ENCODE results near the gene SHISA4. TPM values are rescaled to one million over a fixed set of nuclear protein-coding genes. Genes with fewer than 3 reads are reported as not detected.

SHISA4 gene
- total RNA-seq, 3 donors from 2014 or later = 1.2 to 12.4 (median 4.0) TPM

DNA sequence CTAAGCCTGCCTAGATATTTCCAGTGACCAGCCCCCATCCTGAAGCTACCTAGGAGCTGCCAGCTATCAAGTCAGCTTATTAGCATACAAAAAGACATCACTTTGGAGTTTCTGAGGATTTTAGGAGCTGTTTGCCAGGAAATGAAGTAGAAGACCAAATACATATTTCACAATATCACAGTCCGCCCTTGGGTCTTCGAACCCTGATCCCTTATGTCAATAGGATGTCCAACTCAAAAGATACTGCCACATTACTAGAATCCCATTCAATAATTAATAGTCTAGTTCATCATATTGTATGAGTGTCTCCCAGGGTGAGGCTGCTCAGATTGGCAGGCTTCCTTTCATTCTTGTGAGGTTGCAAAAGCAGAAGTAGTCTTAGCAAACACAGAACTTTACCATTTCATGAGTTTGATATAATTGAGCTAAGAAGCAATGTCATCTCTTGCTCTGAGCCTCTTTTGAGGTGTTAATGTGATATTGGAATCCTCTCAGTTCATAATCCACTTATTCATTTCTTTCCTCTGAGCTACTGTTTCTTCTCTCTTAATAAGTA lies 46.1 kb upstream of the SHISA4 start:
- no peaks in the 10 kb centered on the region for H3K4me1 ChIP-seq (ENCODE audit: low read depth)
- H3K36me3 ChIP-seq (ENCODE audit: low read depth) = no peaks in the 10 kb centered on the region
- DNase-seq = no peak
- no peaks in the 10 kb centered on the region for H3K9me3 ChIP-seq
- H3K4me3 ChIP-seq = no peak overlapping the region
- TF ChIP-seq CTCF (IDR thresholded peaks at IDR 0.05) = no peak
- no peak for ATAC-seq
- intact Hi-C loops (cut with DNase I, micrococcal nuclease) = no loop called here

GRCh38 chr1:201845331-201846083 lies 43.2 kb upstream of the SHISA4 start:
- H3K4me1 ChIP-seq (ENCODE audit: low read depth) = no peaks in the 10 kb centered on the region
- no peak for TF ChIP-seq CTCF (IDR thresholded peaks at IDR 0.05)
- no peaks in the 10 kb centered on the region for H3K9me3 ChIP-seq
- H3K36me3 ChIP-seq (ENCODE audit: low read depth) = no peaks in the 10 kb centered on the region
- H3K4me3 ChIP-seq = no peak overlapping the region
- DNase-seq (no peak), ATAC-seq (no peak)
- intact Hi-C loops (cut with DNase I, micrococcal nuclease) = no loop called here

- intact Hi-C loops (cut with DNase I, micrococcal nuclease) = no loop called here
- Histone ChIP-seq H3K4me1 (ENCODE audit: low read depth) (no peaks in the 10 kb centered on the region), H3K4me3 (no peak overlapping the region), H3K9me3 (no peaks in the 10 kb centered on the region), H3K36me3 (ENCODE audit: low read depth) (no peaks in the 10 kb centered on the region)
- TF ChIP-seq CTCF (IDR thresholded peaks at IDR 0.05) = no peak
- ATAC-seq (no peak), DNase-seq (no peak)
These were observed 41.5 kb upstream of the SHISA4 start for GRCh38 chr1:201847150-201847549.

DNA sequence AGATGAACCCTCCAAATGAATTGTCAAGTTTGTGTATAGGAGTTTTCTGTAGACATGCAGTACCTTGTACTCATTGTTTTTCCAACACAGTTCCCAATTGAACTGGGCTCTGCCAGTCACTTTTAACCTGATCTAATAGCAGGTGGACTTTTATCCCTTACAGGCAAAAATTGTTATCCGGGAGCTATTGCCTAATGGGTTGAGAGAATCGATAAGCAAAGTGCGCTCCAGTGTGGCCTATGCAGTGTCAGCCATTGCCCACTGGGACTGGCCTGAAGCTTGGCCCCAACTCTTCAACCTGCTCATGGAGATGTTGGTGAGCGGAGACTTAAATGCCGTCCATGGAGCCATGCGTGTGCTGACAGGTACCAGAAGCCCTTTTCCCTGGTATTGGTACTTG lies 40.5 kb upstream of the SHISA4 start:
- Histone ChIP-seq H3K9me3 (no peaks in the 10 kb centered on the region), H3K4me3 (no peak overlapping the region), H3K36me3 (ENCODE audit: low read depth) (peaks cover 2% of the 10 kb centered on the region), H3K4me1 (ENCODE audit: low read depth) (no peaks in the 10 kb centered on the region)
- DNase-seq = no peak
- no peak for ATAC-seq
- no peak for TF ChIP-seq CTCF (IDR thresholded peaks at IDR 0.05)
- intact Hi-C loops (cut with DNase I, micrococcal nuclease) = no loop called here

DNA sequence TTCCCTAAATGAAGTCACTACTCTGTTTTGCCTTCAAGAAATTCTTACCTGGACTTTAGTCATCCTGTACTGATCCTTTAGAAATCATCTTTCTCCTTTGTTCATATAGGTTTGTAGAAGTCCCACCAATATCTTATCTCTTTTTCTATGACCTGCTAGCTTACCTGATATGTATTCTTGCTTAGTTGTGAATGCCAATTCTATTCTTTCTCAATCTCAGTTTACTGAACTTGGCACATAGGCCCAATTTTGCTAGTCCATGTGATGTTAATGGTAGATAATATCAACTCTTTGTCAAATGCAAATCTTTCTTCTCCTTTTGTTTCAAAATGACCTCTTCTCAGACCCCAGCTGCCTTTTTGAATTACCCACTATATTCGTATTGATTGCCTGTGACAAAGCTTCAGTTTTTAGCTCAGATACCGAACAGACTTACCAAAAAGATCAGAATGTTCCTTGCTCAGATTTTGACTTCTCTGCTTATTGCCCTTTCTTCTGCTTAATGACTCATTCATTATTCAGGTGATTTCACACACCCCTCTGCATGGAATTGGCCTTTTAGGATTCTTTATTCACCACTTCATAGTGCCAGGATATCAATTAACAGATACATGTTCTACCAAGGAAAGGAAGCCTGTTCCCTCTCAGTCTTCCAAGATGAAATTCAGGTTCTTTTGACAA lies 39.2 kb upstream of the SHISA4 start:
- no peak for ATAC-seq
- Histone ChIP-seq H3K4me1 (ENCODE audit: low read depth) (no peaks in the 10 kb centered on the region), H3K4me3 (no peak overlapping the region), H3K36me3 (ENCODE audit: low read depth) (peaks cover 6% of the 10 kb centered on the region), H3K9me3 (no peaks in the 10 kb centered on the region)
- intact Hi-C loops (cut with DNase I, micrococcal nuclease) = no loop called here
- no peak for DNase-seq
- TF ChIP-seq CTCF (IDR thresholded peaks at IDR 0.05) = no peak

Data from mucosa of descending colon (tissue), 3 donors.